HepG2 (cell line): ENCODE results near the gene GFPT2. TPM values are rescaled to one million over a fixed set of nuclear protein-coding genes. Genes with fewer than 3 reads are reported as not detected.

Experiments
- ATAD3A ChIP-seq: sonication (generic); formaldehyde crosslinking; IDR thresholded peaks from 2 replicates; pipeline ENCODE4 v1.4.0; 2020; ENCODE audit warnings: missing genetic modification reagents
- DNMT3B ChIP-seq: conservative IDR thresholded peaks from 2 replicates; pipeline ENCODE4 v1.6.1; 2016; ENCODE audit warnings: missing biosample characterization, control low read depth
- ZBTB38 ChIP-seq: sonication (generic); formaldehyde crosslinking; IDR thresholded peaks from 2 replicates; pipeline ENCODE4 v1.5.1; 2020; ENCODE audit warnings: mild to moderate bottlenecking, missing genetic modification reagents
- ZNF496 ChIP-seq: sonication (generic); formaldehyde crosslinking; IDR thresholded peaks from 2 replicates; pipeline ENCODE4 v1.8.1; 2023; ENCODE audit warnings: mild to moderate bottlenecking, moderate library complexity, missing genetic modification reagents; ENCODE audit not compliant: insufficient replicate concordance
- ZNF598 ChIP-seq: sonication (generic); formaldehyde crosslinking; IDR thresholded peaks from 2 replicates; pipeline ENCODE4 v1.5.1; 2020; ENCODE audit warnings: mild to moderate bottlenecking, missing genetic modification reagents, borderline replicate concordance
- ZNF816 ChIP-seq: sonication (generic); formaldehyde crosslinking; IDR thresholded peaks from 2 replicates; pipeline ENCODE4 v1.8.0; 2022; ENCODE audit warnings: missing genetic modification reagents, mild to moderate bottlenecking, borderline replicate concordance
- polyA plus RNA-seq, 8 experiments: library from polyadenylated mRNA; depleted of rRNA in 3 of 8; stranded (reverse) in 7 of 8; unstranded in 1 of 8; fragments of >200 nt; fragmentation: Illumina TruSeq in 4 of 8; extraction: Trizol in 4 of 8; gene quantifications; 2 replicates each; pipeline versions ENCODE4 v1.2.1 to v1.2.3, GENCODE V29; 2011 to 2016; ENCODE audit warnings: low read depth in 4 of 8, missing spikeins in 1 of 8, mixed read lengths in 1 of 8; ENCODE audit not compliant: insufficient read depth in 1 of 8
- total RNA-seq, 5 experiments: library from RNA; depleted of rRNA; stranded (reverse); fragments of >200 nt; fragmentation: Illumina TruSeq; extraction: Trizol; gene quantifications; 2 replicates each; pipeline ENCODE4 v1.2.3, GENCODE V29; 2016; ENCODE audit warnings: low read depth in 1 of 5
- TF ChIP-seq, protein P1 (sequence below): sonication (generic); formaldehyde crosslinking; IDR thresholded peaks from 2 replicates; pipeline ENCODE4 v1.4.0; 2020; ENCODE audit warnings: missing genetic modification reagents, borderline replicate concordance
- TF ChIP-seq, protein P2 (sequence below): IDR thresholded peaks from 2 replicates; pipeline ENCODE4 v1.6.1; 2012; ENCODE audit warnings: low read depth, low read length, improper control_type of control experiment
- TF ChIP-seq, protein P3 (sequence below): sonication (generic); formaldehyde crosslinking; IDR thresholded peaks from 2 replicates; pipeline ENCODE4 v1.4.0; 2020; ENCODE audit warnings: missing genetic modification reagents, borderline replicate concordance

Gene GFPT2
- total and polyA plus RNA-seq, 2 of the 13 experiments (the other 11 are each of a cell fraction or from before 2014, with no cell fraction given), result 0.18 TPM

DNA sequence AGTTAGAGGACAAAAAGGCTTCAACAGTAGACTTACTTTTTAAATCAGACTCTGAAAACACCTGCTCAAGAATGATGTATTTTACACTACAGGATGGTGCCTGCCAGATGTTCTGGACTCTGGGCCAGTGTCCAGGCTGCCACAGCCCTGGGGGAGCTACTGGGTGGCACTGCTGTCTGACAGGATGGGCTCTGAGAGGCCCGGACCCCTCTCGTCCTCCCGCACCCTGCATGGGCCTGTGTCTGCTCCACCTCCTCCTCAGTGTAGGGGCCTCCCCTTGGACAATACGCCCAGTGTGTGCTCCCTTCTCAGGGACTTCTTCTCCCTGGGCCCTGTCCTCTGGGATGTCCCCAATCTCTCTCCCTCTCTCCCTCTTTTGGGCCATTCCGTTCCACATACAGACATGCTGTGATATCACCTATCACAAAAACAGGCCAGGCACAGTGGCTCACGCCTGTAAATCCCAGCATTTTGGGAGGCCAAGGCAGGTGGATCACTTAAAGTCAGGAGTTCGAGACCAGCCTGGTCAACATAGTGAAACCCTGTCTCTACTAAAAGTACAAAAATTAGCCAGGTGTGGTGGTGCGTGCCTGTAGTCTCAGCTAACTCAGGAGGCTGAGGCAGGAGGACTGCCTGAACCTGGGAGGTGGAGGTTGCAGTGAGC lies 23.4 kb downstream of the GFPT2 start (continued):
- TF ChIP-seq, protein P1, sequence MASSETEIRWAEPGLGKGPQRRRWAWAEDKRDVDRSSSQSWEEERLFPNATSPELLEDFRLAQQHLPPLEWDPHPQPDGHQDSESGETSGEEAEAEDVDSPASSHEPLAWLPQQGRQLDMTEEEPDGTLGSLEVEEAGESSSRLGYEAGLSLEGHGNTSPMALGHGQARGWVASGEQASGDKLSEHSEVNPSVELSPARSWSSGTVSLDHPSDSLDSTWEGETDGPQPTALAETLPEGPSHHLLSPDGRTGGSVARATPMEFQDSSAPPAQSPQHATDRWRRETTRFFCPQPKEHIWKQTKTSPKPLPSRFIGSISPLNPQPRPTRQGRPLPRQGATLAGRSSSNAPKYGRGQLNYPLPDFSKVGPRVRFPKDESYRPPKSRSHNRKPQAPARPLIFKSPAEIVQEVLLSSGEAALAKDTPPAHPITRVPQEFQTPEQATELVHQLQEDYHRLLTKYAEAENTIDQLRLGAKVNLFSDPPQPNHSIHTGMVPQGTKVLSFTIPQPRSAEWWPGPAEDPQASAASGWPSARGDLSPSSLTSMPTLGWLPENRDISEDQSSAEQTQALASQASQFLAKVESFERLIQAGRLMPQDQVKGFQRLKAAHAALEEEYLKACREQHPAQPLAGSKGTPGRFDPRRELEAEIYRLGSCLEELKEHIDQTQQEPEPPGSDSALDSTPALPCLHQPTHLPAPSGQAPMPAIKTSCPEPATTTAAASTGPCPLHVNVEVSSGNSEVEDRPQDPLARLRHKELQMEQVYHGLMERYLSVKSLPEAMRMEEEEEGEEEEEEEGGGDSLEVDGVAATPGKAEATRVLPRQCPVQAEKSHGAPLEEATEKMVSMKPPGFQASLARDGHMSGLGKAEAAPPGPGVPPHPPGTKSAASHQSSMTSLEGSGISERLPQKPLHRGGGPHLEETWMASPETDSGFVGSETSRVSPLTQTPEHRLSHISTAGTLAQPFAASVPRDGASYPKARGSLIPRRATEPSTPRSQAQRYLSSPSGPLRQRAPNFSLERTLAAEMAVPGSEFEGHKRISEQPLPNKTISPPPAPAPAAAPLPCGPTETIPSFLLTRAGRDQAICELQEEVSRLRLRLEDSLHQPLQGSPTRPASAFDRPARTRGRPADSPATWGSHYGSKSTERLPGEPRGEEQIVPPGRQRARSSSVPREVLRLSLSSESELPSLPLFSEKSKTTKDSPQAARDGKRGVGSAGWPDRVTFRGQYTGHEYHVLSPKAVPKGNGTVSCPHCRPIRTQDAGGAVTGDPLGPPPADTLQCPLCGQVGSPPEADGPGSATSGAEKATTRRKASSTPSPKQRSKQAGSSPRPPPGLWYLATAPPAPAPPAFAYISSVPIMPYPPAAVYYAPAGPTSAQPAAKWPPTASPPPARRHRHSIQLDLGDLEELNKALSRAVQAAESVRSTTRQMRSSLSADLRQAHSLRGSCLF, result no peak
- TF ChIP-seq, protein P2, sequence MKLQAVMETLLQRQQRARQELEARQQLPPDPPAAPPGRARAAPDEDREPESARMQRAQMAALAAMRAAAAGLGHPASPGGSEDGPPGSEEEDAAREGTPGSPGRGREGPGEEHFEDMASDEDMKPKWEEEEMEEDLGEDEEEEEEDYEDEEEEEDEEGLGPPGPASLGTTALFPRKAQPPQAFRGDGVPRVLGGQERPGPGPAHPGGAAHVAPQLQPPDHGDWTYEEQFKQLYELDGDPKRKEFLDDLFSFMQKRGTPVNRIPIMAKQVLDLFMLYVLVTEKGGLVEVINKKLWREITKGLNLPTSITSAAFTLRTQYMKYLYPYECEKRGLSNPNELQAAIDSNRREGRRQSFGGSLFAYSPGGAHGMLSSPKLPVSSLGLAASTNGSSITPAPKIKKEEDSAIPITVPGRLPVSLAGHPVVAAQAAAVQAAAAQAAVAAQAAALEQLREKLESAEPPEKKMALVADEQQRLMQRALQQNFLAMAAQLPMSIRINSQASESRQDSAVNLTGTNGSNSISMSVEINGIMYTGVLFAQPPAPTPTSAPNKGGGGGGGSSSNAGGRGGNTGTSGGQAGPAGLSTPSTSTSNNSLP, result no peak
- TF ChIP-seq ZNF496 (CRISPR knock-in tag) (no peak), ZNF816 (CRISPR knock-in tag) (no peak), ZNF598 (CRISPR knock-in tag) (no peak), DNMT3B (CRISPR knock-in tag) (no peak), ZBTB38 (no peak), ATAD3A (no peak)
- TF ChIP-seq, protein P3, sequence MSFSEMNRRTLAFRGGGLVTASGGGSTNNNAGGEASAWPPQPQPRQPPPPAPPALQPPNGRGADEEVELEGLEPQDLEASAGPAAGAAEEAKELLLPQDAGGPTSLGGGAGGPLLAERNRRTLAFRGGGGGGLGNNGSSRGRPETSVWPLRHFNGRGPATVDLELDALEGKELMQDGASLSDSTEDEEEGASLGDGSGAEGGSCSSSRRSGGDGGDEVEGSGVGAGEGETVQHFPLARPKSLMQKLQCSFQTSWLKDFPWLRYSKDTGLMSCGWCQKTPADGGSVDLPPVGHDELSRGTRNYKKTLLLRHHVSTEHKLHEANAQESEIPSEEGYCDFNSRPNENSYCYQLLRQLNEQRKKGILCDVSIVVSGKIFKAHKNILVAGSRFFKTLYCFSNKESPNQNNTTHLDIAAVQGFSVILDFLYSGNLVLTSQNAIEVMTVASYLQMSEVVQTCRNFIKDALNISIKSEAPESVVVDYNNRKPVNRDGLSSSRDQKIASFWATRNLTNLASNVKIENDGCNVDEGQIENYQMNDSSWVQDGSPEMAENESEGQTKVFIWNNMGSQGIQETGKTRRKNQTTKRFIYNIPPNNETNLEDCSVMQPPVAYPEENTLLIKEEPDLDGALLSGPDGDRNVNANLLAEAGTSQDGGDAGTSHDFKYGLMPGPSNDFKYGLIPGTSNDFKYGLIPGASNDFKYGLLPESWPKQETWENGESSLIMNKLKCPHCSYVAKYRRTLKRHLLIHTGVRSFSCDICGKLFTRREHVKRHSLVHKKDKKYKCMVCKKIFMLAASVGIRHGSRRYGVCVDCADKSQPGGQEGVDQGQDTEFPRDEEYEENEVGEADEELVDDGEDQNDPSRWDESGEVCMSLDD (CRISPR knock-in tag), result no peak
